ENCODE results near the gene MCEMP1. TPM values are rescaled to one million over a fixed set of nuclear protein-coding genes. Genes with fewer than 3 reads are reported as not detected.

Gene MCEMP1
- total RNA-seq, 1 donor from 2014 or later = not detected

- no peak for DNase-seq (ENCODE audit: low spot score, unreplicated experiment)
- H3K27ac Mint-ChIP-seq = no peak overlapping the region
- H3K36me3 Mint-ChIP-seq (ENCODE audit: insufficient read depth) = no peaks in the 10 kb centered on the region
- H3K4me3 Mint-ChIP-seq (ENCODE audit: low read depth) = no peak overlapping the region
- no peaks in the 10 kb centered on the region for H3K9me3 Mint-ChIP-seq (ENCODE audit: low read depth)
- H3K4me1 Mint-ChIP-seq (ENCODE audit: low read depth) = no peaks in the 10 kb centered on the region
- H3K27me3 Mint-ChIP-seq = peaks cover 20% of the 10 kb centered on the region
- no peak for TF ChIP-seq CTCF (IDR thresholded peaks at IDR 0.05; ENCODE audit: unreplicated experiment)
These were observed 43.5 kb downstream of the MCEMP1 start for GRCh38 chr19:7720351-7720750.

GRCh38 chr19:7722231-7722651 lies 45.4 kb downstream of the MCEMP1 start:
- Mint-ChIP-seq H3K4me3 (ENCODE audit: low read depth) (no peak overlapping the region), H3K9me3 (ENCODE audit: low read depth) (no peaks in the 10 kb centered on the region), H3K27ac (no peak overlapping the region), H3K36me3 (ENCODE audit: insufficient read depth) (no peaks in the 10 kb centered on the region), H3K4me1 (ENCODE audit: low read depth) (no peaks in the 10 kb centered on the region), H3K27me3 (peaks cover 23% of the 10 kb centered on the region)
- DNase-seq (ENCODE audit: low spot score, unreplicated experiment) = no peak
- no peak for TF ChIP-seq CTCF (IDR thresholded peaks at IDR 0.05; ENCODE audit: unreplicated experiment)

- Mint-ChIP-seq H3K27ac (no peak overlapping the region), H3K27me3 (peaks cover 56% of the 10 kb centered on the region), H3K4me1 (ENCODE audit: low read depth) (no peaks in the 10 kb centered on the region), H3K36me3 (ENCODE audit: insufficient read depth) (no peaks in the 10 kb centered on the region), H3K9me3 (ENCODE audit: low read depth) (no peaks in the 10 kb centered on the region), H3K4me3 (ENCODE audit: low read depth) (no peak overlapping the region)
- no peak for DNase-seq (ENCODE audit: low spot score, unreplicated experiment)
- TF ChIP-seq CTCF (IDR thresholded peaks at IDR 0.05; ENCODE audit: unreplicated experiment) = no peak
These were observed 48.9 kb downstream of the MCEMP1 start for GRCh38 chr19:7725791-7726190.

GRCh38 chr19:7729211-7729610 lies 52.3 kb downstream of the MCEMP1 start:
- H3K27me3 Mint-ChIP-seq = peaks cover 74% of the 10 kb centered on the region
- no peak for DNase-seq (ENCODE audit: low spot score, unreplicated experiment)
- no peak for TF ChIP-seq CTCF (IDR thresholded peaks at IDR 0.05; ENCODE audit: unreplicated experiment)
- no peaks in the 10 kb centered on the region for H3K36me3 Mint-ChIP-seq (ENCODE audit: insufficient read depth)
- H3K4me1 Mint-ChIP-seq (ENCODE audit: low read depth) = no peaks in the 10 kb centered on the region
- H3K4me3 Mint-ChIP-seq (ENCODE audit: low read depth) = no peak overlapping the region
- no peak overlapping the region for H3K27ac Mint-ChIP-seq
- no peaks in the 10 kb centered on the region for H3K9me3 Mint-ChIP-seq (ENCODE audit: low read depth)

Other genes starting within 250 kb of the MCEMP1 start
- gene PEX11G, start 188.1 kb upstream of the MCEMP1 start, total RNA-seq = 5.5 and 6.1 TPM in 2 replicates
- gene ZNF358, start 161.0 kb upstream of the MCEMP1 start, total RNA-seq = 78.0 and 86.1 TPM in 2 replicates
- gene MCOLN1, start 154.5 kb upstream of the MCEMP1 start, total RNA-seq = 16.5 and 18.3 TPM in 2 replicates
- gene PNPLA6, start 141.4 kb upstream of the MCEMP1 start, total RNA-seq = 131 and 140 TPM in 2 replicates
- gene CAMSAP3, start 81.2 kb upstream of the MCEMP1 start, total RNA-seq = 103 and 115 TPM in 2 replicates
- 38.8 and 40.3 TPM in 2 replicates for gene XAB2, start 47.5 kb upstream of the MCEMP1 start, total RNA-seq
- gene PET100, start 47.3 kb upstream of the MCEMP1 start, total RNA-seq = 150 and 184 TPM in 2 replicates
- gene PCP2, start 43.4 kb upstream of the MCEMP1 start, total RNA-seq = 1.0 and 2.0 TPM in 2 replicates
- 141 and 143 TPM in 2 replicates for gene STXBP2, start 40.0 kb upstream of the MCEMP1 start, total RNA-seq
- not detected in 2 replicates for gene RETN, start 8.0 kb upstream of the MCEMP1 start, total RNA-seq
- gene TRAPPC5, start 3.7 kb downstream of the MCEMP1 start, total RNA-seq = 71.5 and 88.8 TPM in 2 replicates
- gene FCER2, start 25.0 kb downstream of the MCEMP1 start, total RNA-seq = not detected in 2 replicates
- not detected in 2 replicates for gene CLEC4G, start 55.0 kb downstream of the MCEMP1 start, total RNA-seq
- not detected in 2 replicates for gene CD209, start 70.4 kb downstream of the MCEMP1 start, total RNA-seq
- gene CLEC4M, start 86.2 kb downstream of the MCEMP1 start, total RNA-seq = 0.36 and 0.42 TPM in 2 replicates
- gene EVI5L, start 153.1 kb downstream of the MCEMP1 start, total RNA-seq = 15.2 and 16.2 TPM in 2 replicates
- 37.4 and 40.4 TPM in 2 replicates for gene PRR36, start 197.3 kb downstream of the MCEMP1 start, total RNA-seq
- gene LRRC8E, start 211.4 kb downstream of the MCEMP1 start, total RNA-seq = 3.6 and 3.9 TPM in 2 replicates
- gene MAP2K7, start 226.8 kb downstream of the MCEMP1 start, total RNA-seq = 50.7 and 53.5 TPM in 2 replicates
- 0.67 and 1.1 TPM in 2 replicates for gene TGFBR3L, start 237.7 kb downstream of the MCEMP1 start, total RNA-seq
- gene SNAPC2, start 243.2 kb downstream of the MCEMP1 start, total RNA-seq = 9.9 and 10.8 TPM in 2 replicates
- gene CTXN1, start 249.0 kb downstream of the MCEMP1 start, total RNA-seq = 97.9 and 114 TPM in 2 replicates